Femur (tissue), 1 donor: ENCODE data around the gene PANX2.

Source experiments
- DNase-seq: peaks from one replicate; pipeline ENCODE4 v3.0.0-alpha.2; 2017

Gene PANX2

GRCh38 chr22:50184004-50184901 lies 13.7 kb downstream of the PANX2 start:
- peak; percentile 77 for DNase-seq

- DNase-seq: peak; percentile 49
These were observed 14.4 kb downstream of the PANX2 start for GRCh38 chr22:50184902-50185374.

DNA sequence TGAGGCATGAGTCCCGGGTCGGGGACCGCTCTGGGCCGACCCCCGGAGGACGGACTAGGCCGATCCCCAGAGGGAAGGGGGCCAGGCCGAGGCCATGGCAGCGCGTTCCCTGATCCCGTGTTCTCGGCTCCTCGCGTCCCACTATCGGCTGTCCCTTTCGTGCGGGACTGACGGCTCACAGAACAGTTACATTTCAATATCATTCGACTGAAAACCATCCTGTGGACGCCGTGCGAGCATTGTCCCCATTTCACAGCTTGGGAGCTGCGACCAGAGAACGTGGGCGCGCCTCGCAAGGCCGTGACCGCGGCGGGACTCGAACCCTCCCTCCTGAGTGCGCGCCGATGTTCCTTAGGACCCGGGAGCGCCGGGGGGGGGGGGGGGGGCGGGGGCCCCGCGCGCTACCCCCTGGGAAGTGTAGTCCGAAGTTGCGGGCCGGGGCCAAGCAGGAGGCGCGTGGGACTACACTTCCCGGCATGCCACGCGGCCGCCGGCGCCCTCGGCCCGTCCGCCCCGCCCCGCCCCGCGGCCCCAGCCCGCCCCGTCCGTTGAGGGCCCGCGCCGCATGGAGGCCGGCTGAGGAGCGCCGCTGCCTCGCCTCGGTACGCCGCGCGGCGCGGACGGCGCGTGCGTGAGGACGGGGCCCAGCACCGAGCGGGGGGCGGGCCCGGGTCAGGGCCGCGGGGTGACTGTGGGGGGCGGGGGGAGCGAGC lies 15.0 kb downstream of the PANX2 start, which contains the start of gene TRABD:
Gene TRABD (plus strand): TSS at position 539 of the 713 bp plus-strand sequence. CDS start 7,148 bp downstream, outside the sequence.
- peak; percentile 96 for DNase-seq

DNA sequence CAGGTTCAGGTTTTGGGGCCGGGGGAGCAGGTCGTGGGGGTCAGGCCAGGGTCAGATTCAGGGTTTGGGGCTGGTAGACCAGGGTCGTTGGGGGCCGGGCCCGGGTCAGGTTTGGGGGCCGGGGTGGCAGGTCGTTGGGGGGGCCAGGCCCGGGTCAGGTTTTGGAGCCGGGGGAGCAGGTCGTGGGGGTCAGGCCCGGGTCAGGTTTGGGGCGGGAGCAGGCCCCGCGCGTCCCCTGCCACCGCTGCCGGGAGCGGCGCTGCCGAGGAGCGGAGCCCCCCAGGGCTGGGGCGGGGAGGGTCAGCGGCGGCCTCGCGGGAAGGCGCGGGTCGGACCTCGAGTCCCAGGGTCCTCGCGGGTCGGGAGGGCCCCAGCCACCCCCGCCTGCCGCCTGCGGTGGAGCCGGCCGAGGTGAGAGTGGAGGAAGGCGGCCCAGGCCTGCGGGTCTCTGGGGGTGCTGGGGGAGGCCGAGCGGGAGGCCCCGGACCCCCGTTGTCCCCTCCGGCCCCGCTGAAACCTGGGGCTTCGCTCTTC lies 15.7 kb downstream of the PANX2 start:
- peak; percentile 42 for DNase-seq

GRCh38 chr22:50186761-50187523 lies 16.4 kb downstream of the PANX2 start:
- peak; percentile 39 for DNase-seq

DNA sequence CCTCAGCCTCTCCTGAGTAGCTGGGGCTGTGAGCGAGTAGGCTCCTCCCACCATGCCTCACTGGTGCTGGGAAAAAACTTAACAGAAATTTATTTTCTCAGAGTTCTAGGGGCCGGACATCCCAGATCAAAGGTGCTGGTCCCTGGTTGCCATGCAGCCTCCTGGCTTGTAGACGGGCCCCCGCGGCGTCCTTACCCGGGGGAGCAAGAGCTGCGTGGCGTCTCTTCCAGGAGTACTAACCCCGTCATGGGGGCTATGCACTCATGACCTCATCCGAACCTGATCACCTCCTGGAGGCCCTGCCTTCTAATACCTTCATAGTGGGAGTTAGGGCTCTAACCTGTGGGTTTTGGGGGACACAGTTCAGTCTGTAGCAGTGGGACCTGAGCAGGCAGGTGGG lies 17.8 kb downstream of the PANX2 start:
- no peak for DNase-seq

DNA sequence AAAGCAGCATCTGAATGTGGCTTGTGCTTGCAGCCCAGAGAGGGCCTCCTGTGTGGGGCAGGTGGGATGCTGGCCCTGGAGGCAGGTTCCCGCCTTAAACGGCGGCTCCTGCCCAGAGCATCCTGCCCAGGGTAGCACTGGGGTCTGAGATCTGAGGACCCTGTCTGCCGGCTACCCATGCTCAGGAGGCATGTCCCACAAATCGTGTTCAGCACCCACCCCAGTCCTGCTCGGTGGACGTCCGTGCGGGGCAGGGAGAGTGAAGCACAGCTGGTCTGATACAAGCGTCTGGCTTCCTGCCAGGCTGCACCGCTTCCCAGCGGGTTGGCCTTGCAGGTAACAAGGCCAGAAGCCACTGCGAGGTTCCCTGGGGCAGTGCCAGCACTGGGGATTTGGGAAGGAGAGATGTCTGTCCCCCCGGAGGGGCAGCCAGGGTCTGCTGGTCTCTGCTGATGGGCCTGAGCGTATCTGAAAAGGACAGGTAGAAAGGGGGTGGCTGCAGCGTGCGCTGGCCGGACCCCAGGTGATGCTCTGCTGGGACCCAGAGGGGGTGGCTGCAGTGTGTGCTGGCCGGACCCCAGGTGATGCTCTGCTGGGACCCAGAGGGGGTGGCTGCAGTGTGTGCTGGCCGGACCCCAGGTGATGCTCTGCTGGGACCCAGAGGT lies 18.8 kb downstream of the PANX2 start:
- DNase-seq: peak; percentile 51

DNA sequence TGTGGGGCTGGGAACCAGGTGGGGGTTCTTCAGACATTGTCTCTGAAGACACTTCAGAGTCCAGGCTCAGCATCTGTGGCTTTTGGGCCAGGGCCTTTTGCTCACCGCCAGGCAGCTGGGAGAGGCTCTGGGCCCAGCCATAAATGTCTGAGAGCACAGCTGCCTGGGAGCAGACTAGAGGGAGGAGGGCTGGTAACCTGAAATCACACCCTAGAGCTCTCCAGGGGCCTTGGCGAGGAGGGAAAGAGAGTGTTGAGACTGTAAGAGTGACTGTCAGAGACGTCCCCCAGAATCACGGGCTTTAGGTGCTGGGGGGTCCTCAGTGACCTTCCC lies 19.3 kb downstream of the PANX2 start:
- peak; percentile 79 for DNase-seq

DNA sequence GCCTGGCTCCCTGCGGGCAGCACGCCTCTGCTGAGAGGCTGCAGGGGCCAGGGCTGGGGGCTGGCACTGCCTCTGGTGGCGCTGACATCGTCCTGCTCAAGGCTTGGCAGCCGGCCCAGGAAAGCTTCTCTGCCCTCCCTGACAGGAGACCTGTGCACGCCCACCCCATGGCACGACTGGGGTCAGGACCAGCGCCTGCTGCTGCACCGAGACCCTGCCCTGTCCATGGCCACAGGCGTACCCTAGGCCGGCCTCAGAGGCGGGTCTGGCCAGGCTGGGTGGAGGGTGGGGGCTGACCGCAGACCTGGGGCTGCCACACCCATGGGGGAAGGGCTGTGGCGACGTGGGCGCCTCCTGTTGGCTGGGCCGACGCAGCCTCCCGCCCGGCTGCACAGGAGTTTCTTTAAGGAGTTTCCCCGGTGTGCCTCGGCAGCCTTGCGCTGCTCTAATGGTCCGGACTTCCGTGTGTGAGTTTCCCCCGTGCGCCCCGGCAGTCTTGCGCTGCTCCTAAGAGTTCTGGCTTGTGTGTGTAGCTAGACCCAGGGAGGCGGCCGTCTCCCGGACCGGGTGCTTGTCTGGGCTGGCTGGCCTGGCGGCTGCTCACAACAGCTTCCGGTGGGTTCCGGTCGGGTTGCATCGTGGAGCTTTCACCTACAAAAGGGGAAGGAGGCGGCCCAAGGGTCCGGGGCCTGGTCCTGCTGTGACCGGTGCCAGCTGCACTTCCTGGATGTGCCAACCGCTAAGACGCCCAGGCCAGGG lies 19.8 kb downstream of the PANX2 start:
- peak; percentile 87 for DNase-seq

- DNase-seq: peak; percentile 68
These were observed 20.6 kb downstream of the PANX2 start for GRCh38 chr22:50190941-50191741.

DNA sequence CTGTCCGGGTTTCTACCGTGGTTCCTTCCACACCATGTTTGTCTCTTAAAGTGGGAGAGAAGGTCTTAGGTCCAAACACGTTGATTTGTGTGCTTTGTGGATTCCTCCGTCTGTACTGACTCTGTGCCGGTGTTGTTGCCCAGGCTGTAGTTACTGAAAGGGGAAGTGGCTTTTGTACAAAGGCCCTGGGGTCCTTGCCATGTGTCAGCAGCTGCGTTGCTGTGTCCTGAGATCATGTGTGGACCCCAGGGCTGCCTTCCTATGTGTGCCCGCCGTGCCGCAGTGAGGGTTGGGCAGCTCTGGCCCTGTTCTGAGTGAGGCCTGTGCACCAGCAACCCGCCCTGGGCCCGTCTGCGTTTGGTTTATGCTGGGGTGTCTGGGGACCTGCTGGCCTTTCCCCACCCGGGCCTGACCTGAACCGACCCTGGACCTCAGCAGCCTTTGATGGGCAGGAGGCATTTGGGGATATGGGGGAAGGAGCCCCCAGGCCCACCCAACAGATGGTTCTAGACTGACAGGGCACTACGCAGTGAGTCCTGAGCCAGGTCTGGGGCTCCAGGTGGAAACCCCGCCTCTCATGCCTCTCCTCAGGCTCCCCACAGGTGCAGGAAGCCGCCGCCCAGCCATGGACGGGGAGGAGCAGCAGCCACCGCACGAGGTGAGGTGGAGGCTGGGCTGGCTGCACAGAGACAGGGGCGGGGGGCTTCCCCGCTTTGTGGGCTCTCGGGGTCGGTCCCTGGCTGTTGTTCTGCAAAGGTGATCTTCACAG lies 22.1 kb downstream of the PANX2 start:
- DNase-seq: no peak

- DNase-seq: no peak
These were observed 23.1 kb downstream of the PANX2 start for GRCh38 chr22:50193621-50194020.

GRCh38 chr22:50194037-50194805 lies 23.7 kb downstream of the PANX2 start:
- DNase-seq: no peak

DNA sequence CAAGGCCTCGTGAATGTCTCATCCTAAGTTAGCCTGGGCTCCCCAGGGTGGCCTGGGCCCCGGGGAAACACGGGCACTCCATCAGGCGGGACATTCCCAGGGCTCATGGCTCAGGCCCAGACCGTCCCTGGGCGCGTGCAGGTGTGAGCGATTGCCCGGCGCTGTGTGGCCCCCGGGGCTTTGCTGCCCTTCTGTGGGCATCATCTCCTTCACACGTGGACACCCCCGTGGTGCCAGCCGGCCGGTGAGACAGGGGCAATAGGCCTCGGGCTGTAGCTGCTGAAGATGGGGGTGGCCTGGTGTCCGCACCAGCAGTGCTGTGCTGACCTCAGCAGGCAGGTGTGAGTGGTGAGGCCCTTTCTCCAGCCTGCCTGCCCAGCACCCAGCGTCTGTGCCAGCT lies 25.7 kb downstream of the PANX2 start:
- no peak for DNase-seq

- DNase-seq: no peak
These were observed 26.7 kb downstream of the PANX2 start for GRCh38 chr22:50197000-50197800.

DNA sequence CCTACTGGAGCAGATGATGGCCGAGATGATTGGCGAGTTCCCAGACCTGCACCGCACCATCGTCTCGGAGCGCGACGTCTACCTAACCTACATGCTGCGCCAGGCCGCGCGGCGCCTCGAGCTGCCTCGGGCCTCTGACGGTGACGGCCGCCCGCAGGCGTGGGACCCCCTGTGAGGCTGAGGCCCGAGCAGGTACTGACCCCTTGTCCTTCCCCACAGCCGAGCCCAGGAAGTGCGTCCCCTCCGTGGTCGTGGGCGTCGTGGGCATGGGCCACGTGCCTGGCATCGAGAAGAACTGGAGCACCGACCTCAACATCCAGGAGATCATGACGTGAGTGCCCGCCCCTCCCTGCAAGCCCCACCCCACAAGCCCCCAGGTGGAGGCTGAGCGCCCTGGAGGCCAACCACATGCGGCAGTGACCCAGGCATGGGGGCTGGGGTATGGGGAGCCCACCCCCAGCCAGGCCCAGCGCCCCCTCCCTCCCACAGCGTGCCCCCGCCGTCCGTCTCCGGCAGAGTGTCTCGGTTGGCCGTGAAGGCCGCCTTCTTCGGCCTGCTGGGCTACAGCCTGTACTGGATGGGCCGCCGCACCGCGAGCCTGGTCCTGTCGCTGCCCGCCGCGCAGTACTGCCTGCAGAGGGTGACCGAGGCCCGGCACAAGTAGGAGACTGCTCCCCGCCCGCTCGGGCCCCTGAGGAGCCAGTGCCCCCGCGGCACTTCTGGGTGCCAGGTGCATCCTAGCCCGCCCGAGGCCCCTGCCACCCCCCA lies 27.5 kb downstream of the PANX2 start:
- DNase-seq: no peak

GRCh38 chr22:50198624-50199017 lies 28.1 kb downstream of the PANX2 start:
- no peak for DNase-seq
